Esophagus (tissue), 2 donors: Measurements from ENCODE around the gene YIPF4. TPM values are rescaled to one million over a fixed set of nuclear protein-coding genes. Genes with fewer than 3 reads are reported as not detected.
"Not testable (repeated sequence)": the region's sequence is repeated elsewhere in the genome, so short reads cannot be mapped to it uniquely, and the experiment has no call there.

Experiments
- H3K27ac ChIP-seq, 2 donors: one replicate each; pipeline ENCODE4 v1.5.1; 2013; ENCODE audit warnings: low read depth in 2 of 2, mild to moderate bottlenecking in 2 of 2, inconsistent platforms in 1 of 2, low read length in 1 of 2, moderate library complexity in 1 of 2
- H3K27me3 ChIP-seq, 2 donors: one replicate each; pipeline ENCODE4 v1.6.1; 2013; ENCODE audit warnings: low read length in 2 of 2, control low read depth in 1 of 2, mild to moderate bottlenecking in 1 of 2; ENCODE audit not compliant: insufficient read depth in 2 of 2, control insufficient read depth in 1 of 2
- H3K36me3 ChIP-seq, 2 donors: one replicate each; pipeline ENCODE4 v1.6.1; 2013; ENCODE audit warnings: low read length in 1 of 2; ENCODE audit not compliant: control insufficient read depth in 2 of 2, insufficient read depth in 2 of 2
- H3K4me1 ChIP-seq, 2 donors: one replicate each; pipeline ENCODE4 v1.6.1; 2013; ENCODE audit warnings: low read length in 1 of 2; ENCODE audit not compliant: control insufficient read depth in 2 of 2, insufficient read depth in 2 of 2
- H3K4me3 ChIP-seq, 2 donors: one replicate each; pipeline ENCODE4 v1.5.1; 2013; ENCODE audit warnings: low read length in 2 of 2, mild to moderate bottlenecking in 2 of 2, low read depth in 1 of 2, moderate library complexity in 1 of 2
- H3K9me3 ChIP-seq, 2 donors: one replicate each; pipeline ENCODE4 v1.6.1; 2013; ENCODE audit warnings: mild to moderate bottlenecking in 2 of 2, low read depth in 1 of 2, low read length in 1 of 2, moderate library complexity in 1 of 2; ENCODE audit not compliant: control insufficient read depth in 2 of 2, insufficient read depth in 1 of 2
- WGBS, 2 donors: extraction: QIAGEN DNeasy Blood & Tissue Kit; methylation state at CpG; one replicate each; pipeline ENCODE4 v1.1.7; 2013; 5-methylcytosine and 5-hydroxymethylcytosine counted together
- polyA plus RNA-seq, 2 donors: library from polyadenylated mRNA; stranded (reverse); fragments of 200-250 nt; gene quantifications; one replicate each; pipeline ENCODE4 v1.2.3, GENCODE V29; 2013
- donor health status: healthy with polysubstance abuse.
- donor health status: Bipolar disorder and iron deficiency.

YIPF4 gene
- polyA plus RNA-seq, 2 donors, result 16.0 to 24.4 TPM

GRCh38 chr2:32249731-32250236 lies 27.9 kb upstream of the YIPF4 start:
- Histone ChIP-seq H3K9me3 (no peaks in the 10 kb centered on the region), H3K4me3 (no peak overlapping the region), H3K36me3 (no peaks in the 10 kb centered on the region), H3K27ac (no peak overlapping the region), H3K27me3 (no peaks in the 10 kb centered on the region), H3K4me1 (no peaks in the 10 kb centered on the region)
- WGBS, 2 donors, result 80 to 85% methylated on average over 2 of the region's 2 CpGs

DNA sequence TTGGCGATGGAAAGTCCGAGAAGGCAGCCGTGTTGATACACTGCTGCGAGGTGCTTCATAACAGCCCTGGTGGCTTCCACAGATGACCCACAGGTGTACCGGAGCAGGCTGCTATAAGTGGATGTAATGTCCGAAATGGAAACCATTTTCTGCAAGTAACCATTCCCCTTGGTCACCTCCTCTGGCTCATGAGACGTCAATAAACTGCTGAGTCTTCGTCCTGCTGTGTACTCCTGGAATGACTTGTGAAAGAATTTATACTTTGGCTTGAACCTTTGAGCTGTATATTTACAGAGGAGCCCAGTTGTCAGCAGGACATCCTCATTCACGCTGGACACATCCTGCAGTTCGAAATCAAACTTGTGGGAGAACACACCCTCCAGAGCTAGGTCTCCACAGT lies 27.4 kb upstream of the YIPF4 start:
- Histone ChIP-seq H3K4me1 (no peaks in the 10 kb centered on the region), H3K4me3 (no peak overlapping the region), H3K36me3 (no peaks in the 10 kb centered on the region), H3K27me3 (no peaks in the 10 kb centered on the region), H3K9me3 (no peaks in the 10 kb centered on the region), H3K27ac (no peak overlapping the region)
- 85 to 87% methylated on average over 10 of the region's 10 CpGs for WGBS, 2 donors

DNA sequence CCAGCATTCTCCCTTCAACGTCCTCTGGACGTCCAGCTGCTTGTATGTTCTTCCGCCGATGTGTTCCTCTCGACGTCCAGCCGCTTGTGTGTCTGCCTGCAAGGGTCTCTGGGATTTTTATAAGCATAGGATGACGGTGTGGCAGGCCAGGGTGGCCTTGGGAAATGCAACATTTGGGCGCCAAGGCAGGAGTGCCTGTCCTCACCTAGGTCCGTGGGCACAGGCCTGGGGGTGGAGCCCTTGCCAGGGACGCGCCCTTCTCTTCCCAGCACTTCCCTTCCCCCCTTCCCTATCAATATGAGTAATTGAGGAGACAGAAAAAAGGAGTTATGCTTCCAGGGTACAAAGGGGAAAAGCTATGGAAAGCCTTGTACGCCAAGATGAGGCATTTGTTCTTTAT lies 19.5 kb upstream of the YIPF4 start:
- Histone ChIP-seq H3K9me3 (no peaks in the 10 kb centered on the region), H3K27ac (no peak overlapping the region), H3K4me3 (no peak overlapping the region), H3K27me3 (no peaks in the 10 kb centered on the region), H3K36me3 (no peaks in the 10 kb centered on the region), H3K4me1 (no peaks in the 10 kb centered on the region)
- 82 to 86% methylated on average over 13 of the region's 13 CpGs for WGBS, 2 donors

DNA sequence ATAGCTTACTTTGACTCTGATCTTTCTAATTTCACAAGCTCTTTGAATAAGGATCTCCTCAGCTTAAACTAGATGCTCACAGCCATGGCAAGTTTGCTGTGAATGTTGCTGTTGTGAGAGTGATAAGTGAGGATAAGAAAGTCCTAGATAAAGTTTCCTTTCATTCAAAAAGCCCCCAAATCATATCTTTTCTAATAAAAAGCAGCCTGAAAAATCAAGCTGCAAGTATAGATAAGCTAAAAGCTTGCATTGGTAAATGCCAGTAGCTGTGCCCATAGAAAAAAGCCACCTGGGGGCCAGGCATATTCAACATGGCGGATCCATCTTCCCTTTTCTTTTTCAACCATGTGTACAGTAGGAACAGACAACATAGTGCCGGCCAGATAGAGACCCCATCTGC lies 17.3 kb upstream of the YIPF4 start:
- Histone ChIP-seq H3K9me3 (no peaks in the 10 kb centered on the region), H3K4me3 (no peak overlapping the region), H3K27me3 (no peaks in the 10 kb centered on the region), H3K4me1 (no peaks in the 10 kb centered on the region), H3K27ac (no peak overlapping the region), H3K36me3 (no peaks in the 10 kb centered on the region)
- WGBS, 2 donors, result 83 to 85% methylated on average over 2 of the region's 2 CpGs

GRCh38 chr2:32262105-32262504 lies 15.6 kb upstream of the YIPF4 start:
- WGBS, 2 donors, result 87 to 92% methylated on average over 3 of the region's 3 CpGs
- no peak overlapping the region for H3K4me3 ChIP-seq
- no peaks in the 10 kb centered on the region for H3K9me3 ChIP-seq
- H3K36me3 ChIP-seq, result no peaks in the 10 kb centered on the region
- H3K4me1 ChIP-seq, result no peaks in the 10 kb centered on the region
- H3K27ac ChIP-seq, result no peak overlapping the region
- no peaks in the 10 kb centered on the region for H3K27me3 ChIP-seq

GRCh38 chr2:32264422-32265105 lies 13.1 kb upstream of the YIPF4 start, which contains the start of gene NLRC4:
TSS of gene NLRC4 (minus strand) at chr2:32264886. CDS start at chr2:32256775, 8,111 bp downstream.
- H3K4me3 ChIP-seq, result no peak within 1 kb of the TSS
- H3K9me3 ChIP-seq, result no peaks in the 10 kb centered on the region
- H3K27ac ChIP-seq, result no peak within 1 kb of the TSS
- WGBS, 2 donors, result 75 to 76% methylated on average over 7 of the region's 7 CpGs
- no peaks in the 10 kb centered on the region for H3K36me3 ChIP-seq
- no peaks in the 10 kb centered on the region for H3K27me3 ChIP-seq
- no peaks in the 10 kb centered on the region for H3K4me1 ChIP-seq

- H3K4me1 ChIP-seq, result no peaks in the 10 kb centered on the region
- no peak overlapping the region for H3K27ac ChIP-seq
- H3K36me3 ChIP-seq, result no peaks in the 10 kb centered on the region
- WGBS, 2 donors, result 69 to 72% methylated on average over 2 of the region's 2 CpGs
- no peaks in the 10 kb centered on the region for H3K27me3 ChIP-seq
- H3K4me3 ChIP-seq, result no peak overlapping the region
- no peaks in the 10 kb centered on the region for H3K9me3 ChIP-seq
Measured at GRCh38 chr2:32271063-32271462, 6.6 kb upstream of the YIPF4 start.

DNA sequence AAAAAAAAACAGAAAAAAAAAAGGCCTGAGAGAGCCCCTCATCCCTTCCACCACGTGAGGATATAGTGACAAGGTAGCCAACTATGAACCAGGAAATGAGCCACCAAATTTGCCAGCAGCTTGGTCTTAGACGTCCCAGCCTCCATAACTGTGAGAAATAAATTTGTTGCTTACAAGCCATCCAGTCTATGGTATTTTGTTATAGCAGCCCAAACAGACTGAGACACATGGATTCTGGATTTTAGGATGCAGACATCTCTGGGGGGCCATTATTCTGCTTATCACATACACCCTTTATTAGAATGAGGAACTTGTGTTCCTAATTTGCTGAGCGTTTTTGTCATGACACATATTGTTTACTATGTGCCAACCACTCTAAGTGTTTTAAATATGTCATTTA lies 5.4 kb upstream of the YIPF4 start:
- no peaks in the 10 kb centered on the region for H3K27me3 ChIP-seq
- no peaks in the 10 kb centered on the region for H3K36me3 ChIP-seq
- 56 to 57% methylated on average over 3 of the region's 3 CpGs for WGBS, 2 donors
- H3K4me3 ChIP-seq, result no peak overlapping the region
- no peaks in the 10 kb centered on the region for H3K9me3 ChIP-seq
- no peak overlapping the region for H3K27ac ChIP-seq
- no peaks in the 10 kb centered on the region for H3K4me1 ChIP-seq

DNA sequence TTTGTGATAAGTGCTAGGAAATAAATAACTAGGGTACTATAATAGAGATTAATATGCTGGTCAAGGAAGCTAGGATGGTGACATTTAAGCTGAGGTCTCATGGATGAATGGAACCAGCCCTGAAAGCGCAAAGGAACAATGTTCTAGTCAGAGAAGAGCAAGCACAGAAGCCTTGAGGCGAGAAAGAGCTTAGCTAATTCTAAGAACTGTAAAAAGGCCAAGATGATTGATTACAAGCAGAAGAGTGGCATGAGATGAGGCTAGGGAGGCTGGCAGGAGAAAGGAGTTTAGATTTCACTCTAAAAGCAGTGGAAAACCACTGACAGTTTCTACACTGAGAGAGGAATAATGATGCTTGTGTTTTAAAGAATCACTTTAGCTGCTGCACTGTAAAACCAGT lies 3.4 kb upstream of the YIPF4 start:
- H3K27me3 ChIP-seq, result no peaks in the 10 kb centered on the region
- no peaks in the 10 kb centered on the region for H3K36me3 ChIP-seq
- no peaks in the 10 kb centered on the region for H3K4me1 ChIP-seq
- H3K27ac ChIP-seq, result no peak overlapping the region
- no peak overlapping the region for H3K4me3 ChIP-seq
- WGBS, 2 donors, result 55 to 71% methylated on average over 2 of the region's 2 CpGs
- H3K9me3 ChIP-seq, result no peaks in the 10 kb centered on the region

DNA sequence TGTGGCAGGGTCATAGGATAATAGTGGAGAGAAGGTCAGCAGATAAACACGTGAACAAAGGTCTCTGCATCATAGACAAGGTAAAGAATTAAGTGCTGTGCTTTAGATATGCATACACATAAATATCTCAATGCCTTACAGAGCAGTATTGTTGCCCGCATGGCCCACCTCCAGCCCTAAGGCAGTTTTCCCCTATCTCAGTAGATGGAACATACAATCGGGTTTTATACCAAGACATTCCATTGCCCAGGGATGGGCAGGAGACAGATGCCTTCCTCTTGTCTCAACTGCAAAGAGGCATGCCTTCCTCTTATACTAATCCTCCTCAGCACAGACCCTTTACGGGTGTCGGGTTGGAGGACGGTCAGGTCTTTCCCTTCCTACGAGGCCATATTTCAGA lies 1.9 kb upstream of the YIPF4 start:
- not testable (repeated sequence) for H3K27me3 ChIP-seq, H3K27ac ChIP-seq, H3K4me3 ChIP-seq, H3K9me3 ChIP-seq, H3K4me1 ChIP-seq, H3K36me3 ChIP-seq
- 84 to 86% methylated on average over 7 of the region's 7 CpGs for WGBS, 2 donors
